ENCODE data around the gene TRPM4.
A peak's percentile ranks its signal among the peaks of the same experiment; 100 is the strongest.

TRPM4 gene

DNA sequence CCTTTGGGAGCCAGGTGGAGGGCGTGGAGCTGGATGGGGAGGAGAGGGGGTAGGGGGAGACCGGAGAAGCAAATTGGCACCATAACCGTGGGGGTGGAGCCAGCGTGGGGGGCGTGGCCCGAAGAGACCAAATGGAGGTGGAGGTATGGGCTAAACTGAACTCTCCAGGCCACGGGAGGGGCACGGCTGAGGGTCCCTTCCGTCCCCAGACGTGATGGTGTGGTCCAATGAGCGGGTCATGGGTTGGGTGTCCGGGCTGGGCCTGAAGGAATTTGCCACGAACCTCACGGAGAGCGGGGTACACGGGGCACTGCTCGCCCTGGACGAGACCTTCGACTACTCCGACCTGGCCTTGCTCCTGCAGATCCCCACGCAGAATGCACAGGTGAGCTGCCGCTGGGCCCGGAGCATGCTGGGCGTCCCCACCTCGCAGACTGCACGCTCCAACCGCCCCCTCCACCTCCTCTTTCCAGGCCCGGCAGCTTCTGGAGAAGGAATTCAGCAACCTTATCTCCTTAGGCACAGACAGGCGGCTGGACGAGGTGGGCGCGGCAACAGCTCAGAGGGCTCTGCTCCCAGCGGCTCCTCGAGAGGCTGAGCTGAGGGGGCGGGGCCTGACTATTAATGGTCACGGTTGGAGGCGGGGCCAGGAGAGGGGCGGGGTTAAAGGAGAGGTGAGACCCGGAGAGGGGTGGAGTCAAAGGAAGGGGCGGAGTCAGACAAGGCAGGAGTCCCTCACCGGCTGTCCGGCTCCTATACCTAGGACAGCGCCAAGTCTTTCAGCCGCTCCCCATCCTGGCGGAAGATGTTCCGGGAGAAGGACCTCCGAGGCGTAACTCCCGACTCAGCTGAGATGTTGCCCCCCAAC is 8.6 kb upstream of the TRPM4 start:
- no peaks in the 10 kb centered on the region for H3K27me3 ChIP-seq (ENCODE audit: insufficient read depth, low read depth, severe bottlenecking)
- H3K27ac ChIP-seq: peak overlapping the region; percentile 90
- peak overlapping the region; percentile 90 for H3K4me3 ChIP-seq (ENCODE audit: low read depth, low read length)
- no peaks in the 10 kb centered on the region for H3K9me3 ChIP-seq (ENCODE audit: severe bottlenecking)
- peak; percentile 99 for DNase-seq
- peaks cover 7% of the 10 kb centered on the region for H3K36me3 ChIP-seq
- no peak for TF ChIP-seq CTCF (IDR thresholded peaks at IDR 0.05; ENCODE audit: low read depth, low read length)

GRCh38 chr19:49149652-49150105 is 7.9 kb upstream of the TRPM4 start:
- peak; percentile 83 for DNase-seq
- Histone ChIP-seq H3K4me3 (ENCODE audit: low read depth, low read length) (peak overlapping the region; percentile 90), H3K27ac (peak overlapping the region; percentile 90), H3K36me3 (peaks cover 7% of the 10 kb centered on the region), H3K9me3 (ENCODE audit: severe bottlenecking) (no peaks in the 10 kb centered on the region), H3K27me3 (ENCODE audit: insufficient read depth, low read depth, severe bottlenecking) (no peaks in the 10 kb centered on the region)
- no peak for TF ChIP-seq CTCF (IDR thresholded peaks at IDR 0.05; ENCODE audit: low read depth, low read length)

- Histone ChIP-seq H3K9me3 (ENCODE audit: severe bottlenecking) (no peaks in the 10 kb centered on the region), H3K4me3 (ENCODE audit: low read depth, low read length) (peak overlapping the region; percentile 90), H3K27ac (peak overlapping the region; percentile 90), H3K36me3 (peaks cover 7% of the 10 kb centered on the region), H3K27me3 (ENCODE audit: insufficient read depth, low read depth, severe bottlenecking) (no peaks in the 10 kb centered on the region)
- DNase-seq: peak; percentile 93
- TF ChIP-seq CTCF (IDR thresholded peaks at IDR 0.05; ENCODE audit: low read depth, low read length): no peak
These were observed 7.3 kb upstream of the TRPM4 start for GRCh38 chr19:49150106-49150943.

DNA sequence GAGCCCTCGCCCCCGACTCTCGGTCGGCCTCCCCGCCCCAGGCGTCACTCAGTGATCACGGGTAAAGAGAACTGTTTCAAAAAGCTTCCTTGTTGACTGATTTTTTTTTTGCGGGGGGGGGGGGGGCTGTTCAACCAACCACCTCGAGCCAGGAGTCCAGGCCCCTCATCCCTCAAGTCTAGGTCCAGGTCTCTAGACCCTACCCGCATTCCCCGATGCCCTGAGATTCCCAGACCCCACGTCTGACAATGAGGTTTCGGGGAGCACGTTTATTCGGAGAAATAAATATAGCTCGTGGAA is 6.7 kb upstream of the TRPM4 start:
- no peak for TF ChIP-seq CTCF (IDR thresholded peaks at IDR 0.05; ENCODE audit: low read depth, low read length)

GRCh38 chr19:49151267-49152118 is 6.1 kb upstream of the TRPM4 start:
- peaks cover 2% of the 10 kb centered on the region for H3K36me3 ChIP-seq
- no peak for TF ChIP-seq CTCF (IDR thresholded peaks at IDR 0.05; ENCODE audit: low read depth, low read length)
- no peaks in the 10 kb centered on the region for H3K9me3 ChIP-seq (ENCODE audit: severe bottlenecking)
- H3K27ac ChIP-seq: no peak overlapping the region
- peak; percentile 70 for DNase-seq
- no peaks in the 10 kb centered on the region for H3K27me3 ChIP-seq (ENCODE audit: insufficient read depth, low read depth, severe bottlenecking)
- peak overlapping the region; percentile 90 for H3K4me3 ChIP-seq (ENCODE audit: low read depth, low read length)

More for the DNA sequence above, 6.7 kb upstream of the TRPM4 start:
- DNase-seq: no peak
- H3K4me3 ChIP-seq (ENCODE audit: low read depth, low read length): peak overlapping the region; percentile 90
- no peaks in the 10 kb centered on the region for H3K27me3 ChIP-seq (ENCODE audit: insufficient read depth, low read depth, severe bottlenecking)
- H3K27ac ChIP-seq: peak overlapping the region; percentile 90
- H3K36me3 ChIP-seq: peaks cover 7% of the 10 kb centered on the region
- no peaks in the 10 kb centered on the region for H3K9me3 ChIP-seq (ENCODE audit: severe bottlenecking)
